GM10248 (cell line): ENCODE results near the gene TGFBI.

ENCODE experiments used
- CTCF ChIA-PET: fragments of 300-600 bp; sonication (Branson Sonifier 250); formaldehyde crosslinking; extraction: SDS; loops from one replicate; lab custom pipeline; 2021; ENCODE audit warnings: antibody characterized with exemption; lab: Yijun Ruan, JAX
- POLR2A ChIA-PET: fragments of 350-650 bp; sonication (Branson Sonifier 250); formaldehyde crosslinking; extraction: SDS; loops from one replicate; lab custom pipeline; 2020; ENCODE audit warnings: antibody characterized with exemption; lab: Yijun Ruan, JAX
- DNase-seq: peaks from one replicate; pipeline ENCODE4 v3.0.0; 2012; ENCODE audit errors: extremely low spot score
- TF ChIP-seq, protein P1 (sequence below): IDR thresholded peaks from 2 replicates; pipeline ENCODE4 v1.5.1; 2012; ENCODE audit warnings: mild to moderate bottlenecking, low read depth; ENCODE audit errors: extremely low read depth, missing control alignments, control extremely low read depth

TGFBI gene

DNA sequence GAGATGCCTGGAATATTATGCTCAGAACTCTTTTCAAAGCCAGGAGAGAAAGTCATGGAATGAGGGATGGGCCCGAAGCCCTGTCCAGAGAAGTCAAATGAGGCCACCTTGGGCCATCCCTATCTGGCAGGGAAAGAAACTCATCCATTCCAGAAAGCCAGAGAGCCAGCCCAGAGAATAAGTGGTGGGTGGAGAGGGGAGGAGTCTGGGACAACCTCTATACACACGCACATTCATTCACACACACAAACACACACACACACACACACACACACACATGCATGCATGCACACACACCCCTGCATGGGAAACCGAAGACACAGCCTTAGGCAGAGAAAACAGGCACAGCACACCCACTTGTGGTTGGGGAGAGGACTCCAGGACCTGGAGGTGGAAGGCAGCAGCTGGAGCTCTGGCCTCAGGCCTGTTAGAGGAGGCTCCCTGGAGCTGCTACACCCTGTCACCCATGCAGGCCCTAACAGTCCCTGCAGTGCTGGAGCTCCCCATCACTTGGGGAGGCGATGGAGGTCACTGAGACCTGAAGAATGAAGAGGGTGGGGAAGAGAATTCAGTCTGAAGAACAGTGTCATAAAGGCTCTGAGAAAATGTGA, 38.0 kb downstream of the TGFBI start:
- no peak for DNase-seq
- POLR2A ChIA-PET: no interaction called here
- TF ChIP-seq, protein P1, sequence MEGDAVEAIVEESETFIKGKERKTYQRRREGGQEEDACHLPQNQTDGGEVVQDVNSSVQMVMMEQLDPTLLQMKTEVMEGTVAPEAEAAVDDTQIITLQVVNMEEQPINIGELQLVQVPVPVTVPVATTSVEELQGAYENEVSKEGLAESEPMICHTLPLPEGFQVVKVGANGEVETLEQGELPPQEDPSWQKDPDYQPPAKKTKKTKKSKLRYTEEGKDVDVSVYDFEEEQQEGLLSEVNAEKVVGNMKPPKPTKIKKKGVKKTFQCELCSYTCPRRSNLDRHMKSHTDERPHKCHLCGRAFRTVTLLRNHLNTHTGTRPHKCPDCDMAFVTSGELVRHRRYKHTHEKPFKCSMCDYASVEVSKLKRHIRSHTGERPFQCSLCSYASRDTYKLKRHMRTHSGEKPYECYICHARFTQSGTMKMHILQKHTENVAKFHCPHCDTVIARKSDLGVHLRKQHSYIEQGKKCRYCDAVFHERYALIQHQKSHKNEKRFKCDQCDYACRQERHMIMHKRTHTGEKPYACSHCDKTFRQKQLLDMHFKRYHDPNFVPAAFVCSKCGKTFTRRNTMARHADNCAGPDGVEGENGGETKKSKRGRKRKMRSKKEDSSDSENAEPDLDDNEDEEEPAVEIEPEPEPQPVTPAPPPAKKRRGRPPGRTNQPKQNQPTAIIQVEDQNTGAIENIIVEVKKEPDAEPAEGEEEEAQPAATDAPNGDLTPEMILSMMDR: no peak
- CTCF ChIA-PET: interaction anchor here (0.6 to 1.8 kb wide), 2 partner anchors 9 to 182 kb away, joined by 3 to 5 read pairs; no protein-coding TSS in a partner anchor

DNA sequence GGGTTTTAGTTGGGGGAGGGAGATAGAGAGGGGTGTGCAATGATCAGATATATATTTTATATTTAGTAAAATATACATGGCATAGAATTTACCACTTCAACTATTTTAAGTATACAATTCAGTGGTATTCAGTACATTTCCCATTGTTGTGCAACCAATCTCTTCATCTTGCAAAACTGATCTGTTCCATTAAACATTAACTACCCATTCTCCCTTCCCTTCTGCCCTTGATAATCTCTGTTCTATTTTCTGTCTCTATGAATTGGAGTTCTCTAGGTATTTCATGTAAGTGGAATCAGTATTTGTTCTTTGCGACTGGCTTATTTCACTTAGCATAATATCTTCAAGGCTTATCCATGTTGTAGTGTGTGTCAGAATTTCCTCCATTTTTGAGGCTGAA, 38.6 kb downstream of the TGFBI start:
- TF ChIP-seq, protein P1: no peak
- no peak for DNase-seq
- ChIA-PET CTCF (no interaction called here), POLR2A (no interaction called here)

DNA sequence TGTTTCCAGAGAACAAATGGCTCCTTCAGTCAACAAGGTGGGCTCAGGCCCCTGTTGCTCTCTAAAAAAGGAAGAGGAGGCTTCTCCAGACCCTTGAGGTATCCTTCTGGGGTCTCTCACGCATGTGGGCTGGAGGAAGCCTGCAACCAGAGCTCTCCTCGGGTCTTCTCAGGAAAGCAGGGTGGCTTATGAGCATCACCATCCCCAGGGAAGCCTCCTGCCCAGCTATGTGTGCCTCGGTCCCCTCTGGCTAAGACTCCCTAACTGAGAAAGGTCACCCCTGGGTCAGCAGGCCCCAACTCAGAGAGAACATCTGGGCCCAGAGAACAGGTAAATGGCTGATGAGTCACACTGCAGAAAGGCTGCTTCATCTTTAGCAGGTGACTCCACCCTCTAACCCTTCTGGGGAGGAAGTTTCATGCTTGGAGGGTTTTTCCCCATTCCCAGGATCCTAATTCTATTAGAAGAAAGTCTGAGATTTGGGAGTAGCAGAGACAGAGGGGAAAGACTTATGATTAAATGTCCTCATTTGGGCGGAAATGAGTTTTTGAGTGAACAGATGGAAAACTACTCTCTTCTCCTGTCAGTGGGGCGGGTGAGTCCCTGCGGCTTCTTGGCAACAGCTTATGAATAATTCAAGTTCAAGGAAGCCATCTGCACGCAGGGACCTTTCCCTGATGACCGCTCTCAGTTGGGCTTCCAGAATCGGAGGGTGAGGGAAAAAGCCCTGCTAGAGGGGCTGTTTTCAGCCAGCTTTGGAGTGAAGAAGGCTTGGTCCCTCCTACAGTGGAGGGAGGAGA, 41.9 kb downstream of the TGFBI start:
- POLR2A ChIA-PET: no interaction called here

DNA sequence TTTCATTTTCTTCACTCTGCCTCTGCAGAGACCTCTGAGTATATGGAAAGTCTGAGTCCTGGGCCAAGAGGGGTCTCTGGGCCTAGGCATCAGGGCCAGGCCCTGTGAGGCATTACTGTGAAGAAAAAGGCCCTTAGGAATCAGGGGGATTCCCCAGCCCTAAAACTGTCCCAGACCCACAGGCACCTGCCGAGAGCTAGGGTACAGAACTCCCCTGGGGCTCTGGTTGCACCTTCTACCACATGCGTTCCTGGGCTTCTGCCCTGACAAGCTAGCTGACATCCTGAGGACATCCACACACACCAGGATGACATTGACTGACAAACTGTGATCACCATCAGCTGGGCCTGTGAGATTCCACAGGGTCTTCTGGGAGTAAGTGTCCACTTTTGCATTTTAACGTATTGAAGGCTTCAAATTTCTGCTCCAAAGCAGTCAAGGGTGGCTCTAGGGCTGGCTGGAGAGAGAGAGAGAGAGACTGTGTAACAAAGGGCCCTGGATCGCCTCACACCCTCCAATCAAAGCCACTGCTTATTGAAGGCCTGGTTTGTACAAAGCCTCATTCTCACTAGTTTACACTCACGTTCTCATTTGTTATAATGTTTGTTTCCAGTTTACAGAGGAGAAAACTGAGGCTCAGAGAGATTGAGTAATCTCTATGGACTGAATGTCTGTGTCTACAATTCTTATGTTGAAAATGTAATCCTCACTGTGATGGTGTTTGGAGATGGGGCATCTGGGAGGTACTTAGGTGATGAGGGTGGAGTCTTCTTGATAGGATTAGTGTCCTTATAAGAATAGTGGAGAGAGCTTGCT, 45.1 kb downstream of the TGFBI start:
- TF ChIP-seq, protein P1: no peak
- DNase-seq: peak; percentile 38
- ChIA-PET CTCF (interaction anchor here (1.2 to 1.4 kb wide), 2 partner anchors 19 to 96 kb away, joined by 3 read pairs; no protein-coding TSS in a partner anchor), POLR2A (no interaction called here)

More for the DNA sequence above, 41.9 kb downstream of the TGFBI start:
- CTCF ChIA-PET: interaction anchor here (2.0 kb wide), 1 partner anchor 9 kb away, joined by 4 read pairs; no protein-coding TSS in a partner anchor
- DNase-seq: no peak
- TF ChIP-seq, protein P1: no peak

DNA sequence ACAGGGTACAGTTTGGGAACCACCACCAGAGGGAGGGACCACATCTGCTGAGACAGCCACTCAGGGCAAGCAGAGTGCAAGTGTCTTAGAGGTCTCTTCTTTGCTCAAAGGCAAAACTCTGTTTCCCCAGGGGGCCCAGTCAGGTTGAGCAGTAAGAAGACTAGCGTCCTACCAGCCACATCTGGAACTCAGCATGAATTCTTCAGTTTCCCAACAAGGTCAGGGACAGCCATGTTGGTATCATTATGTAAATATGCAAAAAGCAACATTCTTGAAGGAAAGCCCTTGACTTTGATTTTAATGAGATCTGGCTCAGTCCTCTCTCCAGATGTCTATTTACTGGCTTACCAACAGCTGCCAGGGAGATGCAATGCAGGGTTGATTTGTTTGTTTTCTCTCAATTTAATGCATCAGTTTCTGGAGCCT, 46.7 kb downstream of the TGFBI start:
- DNase-seq: no peak
- CTCF ChIA-PET: interaction anchor here (1.4 to 1.8 kb wide), 2 partner anchors 9 to 20 kb away, joined by 3 to 5 read pairs; no protein-coding TSS in a partner anchor
- TF ChIP-seq, protein P1: no peak
- POLR2A ChIA-PET: no interaction called here

DNA sequence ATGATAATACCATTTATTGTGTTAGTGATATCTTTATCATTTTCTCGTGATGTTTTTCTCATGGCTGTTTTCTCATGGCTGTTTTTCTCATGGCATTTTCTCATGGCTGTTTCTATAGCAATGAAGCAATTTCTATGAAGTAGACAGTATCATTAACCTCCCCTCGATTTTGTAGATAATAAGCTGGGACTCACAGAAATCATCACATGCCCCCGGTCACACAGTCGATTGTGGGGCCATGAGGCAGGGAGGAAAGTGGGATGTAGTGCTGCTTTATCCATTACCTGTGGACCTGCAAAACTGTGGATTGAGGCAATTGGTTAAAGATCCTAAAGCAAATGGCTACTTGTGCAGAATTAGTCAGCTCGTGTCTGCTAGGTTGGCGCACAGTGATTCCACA, 47.3 kb downstream of the TGFBI start:
- ChIA-PET POLR2A (no interaction called here), CTCF (interaction anchor here (1.8 to 1.9 kb wide), 2 partner anchors 10 to 136 kb away, joined by 5 to 6 read pairs; no protein-coding TSS in a partner anchor)
- no peak for DNase-seq
- TF ChIP-seq, protein P1: no peak
